Kasumi-1 (cell line): ENCODE measurements around the gene SLC45A1.

ENCODE experiments used
- DNase-seq, 2 experiments: peaks; one replicate each; lab custom pipeline; 2025; lab: John Stamatoyannopoulos, UW

SLC45A1 gene

GRCh38 chr1:8352886-8353785 lies 35.2 kb downstream of the SLC45A1 start:
- no peak for DNase-seq

GRCh38 chr1:8354038-8354437 lies 36.1 kb downstream of the SLC45A1 start:
- no peak for DNase-seq

- DNase-seq: no peak
Measured at GRCh38 chr1:8355439-8356255, 37.7 kb downstream of the SLC45A1 start.

- no peak for DNase-seq
Measured at GRCh38 chr1:8356256-8357209, 38.6 kb downstream of the SLC45A1 start.

GRCh38 chr1:8357329-8358101 lies 39.6 kb downstream of the SLC45A1 start:
- DNase-seq: no peak

- no peak for DNase-seq
Measured at GRCh38 chr1:8358241-8358896, 40.5 kb downstream of the SLC45A1 start.

GRCh38 chr1:8358897-8359616 lies 41.1 kb downstream of the SLC45A1 start:
- no peak for DNase-seq

- DNase-seq: no peak
Measured at GRCh38 chr1:8359617-8360481, 41.9 kb downstream of the SLC45A1 start.

GRCh38 chr1:8360493-8361197 lies 42.7 kb downstream of the SLC45A1 start:
- DNase-seq: no peak

- DNase-seq: no peak
Measured at GRCh38 chr1:8361198-8361849, 43.4 kb downstream of the SLC45A1 start.

- no peak for DNase-seq
Measured at GRCh38 chr1:8362701-8363101, 44.8 kb downstream of the SLC45A1 start.

GRCh38 chr1:8363186-8363766 lies 45.4 kb downstream of the SLC45A1 start:
- DNase-seq: no peak

- no peak for DNase-seq
Measured at GRCh38 chr1:8363767-8364301, 45.9 kb downstream of the SLC45A1 start.

- DNase-seq: no peak
Measured at GRCh38 chr1:8364528-8365442, 46.9 kb downstream of the SLC45A1 start.

- no peak for DNase-seq
Measured at GRCh38 chr1:8365661-8366362, 47.9 kb downstream of the SLC45A1 start.
